D721Med (cell line): ENCODE results near the gene GTF2H2C.
"Not testable (repeated sequence)": the region's sequence is repeated elsewhere in the genome, so short reads cannot be mapped to it uniquely, and the experiment has no call there.

Experiments
- DNase-seq: peaks from one replicate; pipeline ENCODE4 v3.0.0; 2011; ENCODE audit warnings: low spot score; ENCODE audit not compliant: insufficient read length
- FAIRE-seq: peaks from 2 replicates; lab custom pipeline; 2011; peaks lifted over from hg19 to GRCh38; lab: Jason Lieb, UNC
- TF ChIP-seq, protein P1 (sequence below): IDR thresholded peaks from 2 replicates; pipeline ENCODE4 v1.5.1; 2012; ENCODE audit warnings: mild to moderate bottlenecking, control low read depth; ENCODE audit not compliant: insufficient read depth; ENCODE audit errors: missing control alignments

Gene GTF2H2C

GRCh38 chr5:69531406-69531801 lies 28.6 kb upstream of the GTF2H2C start:
- TF ChIP-seq, protein P1, sequence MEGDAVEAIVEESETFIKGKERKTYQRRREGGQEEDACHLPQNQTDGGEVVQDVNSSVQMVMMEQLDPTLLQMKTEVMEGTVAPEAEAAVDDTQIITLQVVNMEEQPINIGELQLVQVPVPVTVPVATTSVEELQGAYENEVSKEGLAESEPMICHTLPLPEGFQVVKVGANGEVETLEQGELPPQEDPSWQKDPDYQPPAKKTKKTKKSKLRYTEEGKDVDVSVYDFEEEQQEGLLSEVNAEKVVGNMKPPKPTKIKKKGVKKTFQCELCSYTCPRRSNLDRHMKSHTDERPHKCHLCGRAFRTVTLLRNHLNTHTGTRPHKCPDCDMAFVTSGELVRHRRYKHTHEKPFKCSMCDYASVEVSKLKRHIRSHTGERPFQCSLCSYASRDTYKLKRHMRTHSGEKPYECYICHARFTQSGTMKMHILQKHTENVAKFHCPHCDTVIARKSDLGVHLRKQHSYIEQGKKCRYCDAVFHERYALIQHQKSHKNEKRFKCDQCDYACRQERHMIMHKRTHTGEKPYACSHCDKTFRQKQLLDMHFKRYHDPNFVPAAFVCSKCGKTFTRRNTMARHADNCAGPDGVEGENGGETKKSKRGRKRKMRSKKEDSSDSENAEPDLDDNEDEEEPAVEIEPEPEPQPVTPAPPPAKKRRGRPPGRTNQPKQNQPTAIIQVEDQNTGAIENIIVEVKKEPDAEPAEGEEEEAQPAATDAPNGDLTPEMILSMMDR = no peak
- FAIRE-seq (no peak), DNase-seq (no peak)

DNA sequence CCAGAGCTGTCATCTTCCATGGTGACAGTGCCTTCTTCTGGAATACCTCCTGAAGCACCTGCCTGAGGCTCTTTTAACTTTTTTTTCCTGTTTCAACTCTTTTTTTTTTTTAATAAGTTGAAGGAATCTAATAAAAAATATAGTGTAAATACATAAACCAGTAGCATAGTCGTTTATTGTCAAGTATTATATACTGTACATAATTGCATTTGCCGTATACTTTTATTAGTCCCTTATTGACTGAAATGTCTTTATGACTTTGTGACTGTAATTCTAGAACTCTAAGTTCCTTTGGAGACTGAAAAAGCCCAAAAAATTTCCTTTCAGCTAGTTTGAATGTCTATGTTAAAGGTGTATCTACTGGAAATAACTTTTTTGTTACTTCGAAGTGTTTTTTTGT lies 22.1 kb upstream of the GTF2H2C start:
- DNase-seq, FAIRE-seq: not testable (repeated sequence)

DNA sequence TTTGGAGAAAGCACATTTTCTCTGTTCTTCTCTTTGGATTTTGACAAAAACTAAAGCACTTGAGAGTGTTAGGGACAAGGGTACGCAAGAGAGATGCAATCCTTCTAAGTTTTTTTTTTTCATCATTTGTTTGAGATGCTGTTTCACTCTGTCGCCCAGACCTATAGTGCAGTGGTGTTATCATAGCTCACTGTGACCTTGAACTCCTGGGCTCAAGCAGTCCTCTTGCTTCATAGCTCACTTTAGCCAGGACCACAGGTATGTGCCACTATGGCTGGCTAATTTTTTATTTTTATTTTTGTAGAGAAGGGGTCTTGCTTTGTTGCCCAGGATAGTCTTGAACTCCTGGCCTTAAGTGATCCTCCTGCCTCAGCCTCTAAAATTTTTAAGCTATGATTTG lies 21.3 kb upstream of the GTF2H2C start:
- not testable (repeated sequence) for FAIRE-seq, DNase-seq

GRCh38 chr5:69541347-69541746 lies 18.6 kb upstream of the GTF2H2C start:
- not testable (repeated sequence) for DNase-seq, FAIRE-seq

- not testable (repeated sequence) for FAIRE-seq, DNase-seq
Measured at GRCh38 chr5:69542838-69543618, 17.0 kb upstream of the GTF2H2C start.

- FAIRE-seq = peak; percentile 64
- DNase-seq = not testable (repeated sequence)
Measured at GRCh38 chr5:69544602-69545001, 15.4 kb upstream of the GTF2H2C start.

- DNase-seq, FAIRE-seq: not testable (repeated sequence)
Measured at GRCh38 chr5:69560587-69561431, 818 bp downstream of the GTF2H2C start.

DNA sequence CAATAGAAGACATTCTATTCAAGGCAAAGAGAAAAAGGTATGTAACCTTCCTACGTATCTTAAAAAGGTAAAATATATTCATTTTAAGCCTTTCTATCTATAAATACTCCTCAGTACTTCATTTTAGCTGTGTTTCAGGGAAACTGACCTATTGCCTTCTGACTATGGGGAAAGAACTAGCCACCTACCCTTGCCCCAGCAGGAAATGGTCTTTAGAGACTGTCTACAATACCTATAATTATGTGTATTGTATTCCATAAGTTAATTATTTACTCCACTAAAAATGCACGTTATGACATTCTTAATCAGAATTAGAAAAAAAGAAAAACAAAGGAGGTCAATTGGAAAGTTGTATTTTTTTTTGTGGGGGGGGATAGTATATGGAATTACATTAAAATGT lies 6.2 kb downstream of the GTF2H2C start:
- not testable (repeated sequence) for FAIRE-seq, DNase-seq

DNA sequence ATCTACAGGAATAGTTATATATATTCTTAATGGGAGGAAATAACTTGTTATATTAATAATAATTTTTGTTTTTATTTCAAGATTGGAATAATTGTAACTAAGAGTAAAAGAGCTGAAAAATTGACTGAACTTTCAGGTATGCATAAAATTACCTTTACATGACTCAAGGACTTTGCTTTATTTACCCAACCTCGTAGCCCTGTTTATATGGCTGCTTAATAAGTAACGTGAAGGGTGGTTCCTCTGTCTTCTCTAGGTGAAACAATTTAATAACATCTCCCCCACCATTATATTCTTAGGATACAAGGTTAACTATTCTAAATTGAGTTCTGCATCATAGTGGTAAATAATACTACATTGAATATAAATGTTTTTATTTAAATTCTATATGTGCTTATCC lies 8.1 kb downstream of the GTF2H2C start:
- FAIRE-seq, DNase-seq: not testable (repeated sequence)

DNA sequence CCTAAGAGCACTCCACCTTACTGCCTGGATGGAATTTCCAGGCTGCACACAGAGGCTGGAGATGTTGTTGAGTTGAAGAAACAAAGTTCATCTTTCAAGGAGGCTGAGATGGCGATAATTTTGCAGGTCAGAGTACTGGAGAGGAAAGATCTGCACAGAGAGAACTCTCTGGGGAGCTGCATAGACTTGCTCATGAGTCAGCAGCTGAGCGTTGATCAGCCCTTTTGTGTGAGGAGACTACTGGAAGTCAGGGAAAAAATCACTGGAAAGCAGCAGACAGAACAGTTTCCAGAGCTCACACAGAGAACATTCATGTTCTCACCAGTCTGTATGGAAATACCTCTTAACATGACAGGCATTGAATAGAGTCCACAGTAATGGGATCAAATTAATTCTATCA lies 23.4 kb downstream of the GTF2H2C start:
- not testable (repeated sequence) for DNase-seq, FAIRE-seq

DNA sequence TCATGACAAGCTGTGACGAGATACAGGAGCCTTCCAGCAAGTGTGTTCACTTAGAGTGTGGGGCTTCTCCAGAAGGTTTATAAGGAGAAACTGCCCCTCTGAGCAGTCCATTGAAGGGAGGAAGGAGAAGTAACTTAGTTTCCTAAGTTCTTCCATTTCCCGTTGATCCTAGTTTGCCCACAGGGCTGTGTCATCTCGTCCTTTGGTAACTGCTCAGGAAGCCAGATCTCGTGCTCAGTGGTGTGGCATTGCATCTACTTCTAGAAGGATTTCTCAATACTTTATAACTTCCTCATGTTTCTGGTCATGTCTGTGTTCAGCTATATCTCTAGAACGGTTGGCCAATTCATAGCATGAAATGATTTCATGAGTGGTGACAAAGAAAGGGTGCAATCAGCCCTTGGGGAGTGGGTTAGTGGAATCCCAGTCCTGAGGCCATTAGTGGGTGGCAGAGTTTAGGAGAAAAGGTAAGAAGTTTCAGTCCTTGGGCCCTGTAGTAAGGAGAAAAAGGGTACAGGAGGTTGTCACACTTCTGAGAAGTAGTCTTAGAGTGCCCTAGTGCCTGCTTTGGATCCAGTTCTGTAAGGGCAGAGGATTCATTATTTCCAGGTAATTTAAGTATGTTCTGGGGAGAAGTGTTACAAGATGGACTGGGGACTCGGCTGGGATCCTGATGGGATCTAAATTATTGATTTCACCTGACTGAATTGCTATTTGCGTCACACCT lies 36.3 kb downstream of the GTF2H2C start:
- FAIRE-seq, DNase-seq: not testable (repeated sequence)

DNA sequence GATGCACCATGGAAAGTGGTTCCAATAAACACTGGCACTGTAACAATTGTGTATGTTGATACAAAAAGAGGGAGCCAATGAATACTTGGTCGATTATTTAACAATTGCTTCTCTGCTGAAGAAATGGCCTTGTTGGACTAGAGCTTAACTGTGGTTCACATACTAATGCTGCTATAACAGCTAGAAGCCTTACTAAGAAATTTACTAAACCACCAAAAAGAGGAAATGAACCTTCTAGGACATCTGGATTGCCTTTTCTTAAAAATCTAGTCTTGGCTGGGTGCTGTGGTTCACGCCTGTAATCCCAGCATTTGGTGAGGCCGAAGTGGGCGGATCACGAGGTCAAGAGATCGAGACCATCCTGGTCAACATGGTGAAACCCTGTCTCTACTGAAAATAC lies 42.0 kb downstream of the GTF2H2C start:
- DNase-seq, FAIRE-seq: not testable (repeated sequence)

- FAIRE-seq, DNase-seq: not testable (repeated sequence)
Measured at GRCh38 chr5:69606839-69607238, 46.8 kb downstream of the GTF2H2C start.

DNA sequence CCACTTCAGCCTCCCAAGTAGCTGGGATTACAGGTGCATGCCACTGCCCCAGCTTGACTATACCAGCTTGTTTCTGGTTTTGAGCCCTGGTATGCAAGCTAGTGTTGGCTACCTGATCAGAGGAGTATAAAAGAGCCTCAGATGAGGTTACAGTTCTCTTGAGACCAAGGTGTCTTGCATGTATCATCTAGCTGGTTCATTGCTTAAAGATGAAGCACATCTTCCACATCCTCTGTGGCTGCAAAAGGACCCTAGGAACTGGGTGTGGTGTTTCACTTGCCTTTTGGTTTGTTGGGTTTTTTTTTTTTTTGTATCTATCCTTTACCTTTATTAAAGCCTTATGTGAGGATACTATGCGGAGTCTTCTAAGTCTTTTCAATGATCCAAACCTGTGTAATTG lies 47.8 kb downstream of the GTF2H2C start:
- not testable (repeated sequence) for DNase-seq, FAIRE-seq

DNA sequence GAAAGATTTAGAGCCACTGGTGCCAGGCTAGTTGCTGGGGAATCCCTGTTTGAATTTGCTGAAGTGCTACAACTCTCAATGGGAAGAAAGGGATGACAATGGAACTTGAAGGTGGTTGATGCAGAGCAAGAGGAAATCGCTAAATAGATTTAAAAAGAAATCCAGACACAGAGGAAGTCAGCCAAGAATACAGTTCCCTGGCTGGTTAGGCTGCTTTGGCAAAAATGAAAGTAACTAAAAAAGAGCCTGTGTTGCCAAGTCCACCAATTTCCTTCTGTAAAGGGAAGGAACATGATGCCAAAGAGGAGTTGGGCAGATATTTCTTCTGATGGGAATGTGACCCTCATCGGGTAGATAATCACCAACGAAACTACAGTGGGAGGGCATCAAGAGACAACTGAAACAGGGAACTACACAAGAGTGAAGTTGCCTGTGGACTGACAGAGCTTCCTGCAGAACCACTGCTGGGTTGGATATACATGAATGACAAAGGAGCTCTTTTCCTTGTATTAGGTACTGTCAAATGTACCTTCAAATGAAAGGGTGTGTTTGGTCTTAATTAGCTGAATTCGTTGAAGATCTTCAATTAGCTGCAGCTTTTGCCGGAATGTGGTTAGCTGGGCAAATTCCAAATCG lies 49.0 kb downstream of the GTF2H2C start:
- not testable (repeated sequence) for FAIRE-seq, DNase-seq

DNA sequence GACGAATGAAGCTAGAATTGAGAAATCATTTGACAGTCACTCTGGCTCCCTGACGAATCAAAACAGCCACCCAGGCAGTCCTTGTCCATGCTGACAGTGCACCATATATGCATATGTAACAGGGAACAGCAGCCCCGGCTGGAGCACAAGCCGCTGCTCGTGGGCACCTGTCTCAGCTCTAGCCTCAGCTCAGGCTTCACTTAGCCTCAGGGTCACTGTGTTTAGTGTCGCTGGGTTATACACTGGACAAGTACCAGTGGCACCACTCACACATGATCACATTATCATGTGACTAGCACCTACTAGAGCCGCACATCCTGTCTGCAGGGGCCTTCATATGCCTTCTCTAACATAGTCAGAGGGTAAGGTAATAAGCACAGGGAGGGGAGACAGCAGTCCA lies 54.9 kb downstream of the GTF2H2C start:
- FAIRE-seq, DNase-seq: not testable (repeated sequence)

- not testable (repeated sequence) for FAIRE-seq, DNase-seq
Measured at GRCh38 chr5:69631879-69632278, 71.9 kb downstream of the GTF2H2C start.
